Astrocyte (in vitro differentiated cells and primary cell): Measurements from ENCODE around the gene AFF4. TPM values are rescaled to one million over a fixed set of nuclear protein-coding genes. Genes with fewer than 3 reads are reported as not detected.

Experiments used
- DNase-seq: peaks from one replicate; pipeline ENCODE4 v3.0.0-alpha.2; 2010; ENCODE audit warnings: low read depth
- FAIRE-seq: peaks from 2 replicates; lab custom pipeline; 2011; peaks lifted over from hg19 to GRCh38; lab: Jason Lieb, UNC
- H2AFZ ChIP-seq: 2 replicates; pipeline ENCODE4 v1.6.0; 2012; ENCODE audit warnings: low read depth, low read length, inconsistent platforms
- H3K27ac ChIP-seq: 2 replicates; pipeline ENCODE4 v1.5.1; 2011; ENCODE audit warnings: low read depth, low read length, inconsistent platforms
- H3K27me3 ChIP-seq: 2 replicates; pipeline ENCODE4 v1.6.0; 2011; ENCODE audit warnings: low read length, inconsistent platforms; ENCODE audit not compliant: insufficient read depth
- H3K36me3 ChIP-seq: 2 replicates; pipeline ENCODE4 v1.5.1; 2011; ENCODE audit warnings: low read length, inconsistent platforms; ENCODE audit not compliant: insufficient read depth
- H3K4me1 ChIP-seq: 2 replicates; pipeline ENCODE4 v1.5.1; 2011; ENCODE audit warnings: low read length, inconsistent platforms; ENCODE audit not compliant: insufficient read depth
- H3K4me2 ChIP-seq: 2 replicates; pipeline ENCODE4 v1.6.0; 2012; ENCODE audit warnings: low read length, inconsistent platforms
- H3K4me3 ChIP-seq: 2 replicates; pipeline ENCODE4 v1.5.1; 2011; ENCODE audit warnings: low read depth, mild to moderate bottlenecking, low read length, inconsistent platforms; ENCODE audit not compliant: insufficient read depth
- H3K79me2 ChIP-seq: 2 replicates; pipeline ENCODE4 v1.6.0; 2012; ENCODE audit warnings: mild to moderate bottlenecking, low read length, inconsistent platforms; ENCODE audit not compliant: insufficient read depth
- H3K9ac ChIP-seq: 2 replicates; pipeline ENCODE4 v1.6.0; 2012; ENCODE audit warnings: mild to moderate bottlenecking, low read length, inconsistent platforms
- H3K9me3 ChIP-seq: 2 replicates; pipeline ENCODE4 v1.5.1; 2012; ENCODE audit warnings: low read depth, mild to moderate bottlenecking, low read length, inconsistent platforms; ENCODE audit not compliant: insufficient read depth
- H4K20me1 ChIP-seq: 2 replicates; pipeline ENCODE4 v1.6.0; 2012; ENCODE audit warnings: low read length, inconsistent platforms; ENCODE audit not compliant: insufficient read depth
- H3K27ac Mint-ChIP-seq: one replicate; pipeline ENCODE4 v1.8.0; 2021; ENCODE audit warnings: mild to moderate bottlenecking, mixed read lengths; ENCODE audit not compliant: unreplicated experiment
- H3K27me3 Mint-ChIP-seq: one replicate; pipeline ENCODE4 v1.8.0; 2021; ENCODE audit warnings: low read depth, mixed read lengths; ENCODE audit not compliant: unreplicated experiment
- H3K36me3 Mint-ChIP-seq: one replicate; pipeline ENCODE4 v1.8.0; 2021; ENCODE audit warnings: low read depth, mixed read lengths; ENCODE audit not compliant: unreplicated experiment
- H3K4me1 Mint-ChIP-seq: one replicate; pipeline ENCODE4 v1.8.0; 2021; ENCODE audit warnings: low read depth, mixed read lengths; ENCODE audit not compliant: unreplicated experiment
- H3K4me3 Mint-ChIP-seq: one replicate; pipeline ENCODE4 v1.8.0; 2021; ENCODE audit warnings: mild to moderate bottlenecking, moderate library complexity, mixed read lengths; ENCODE audit not compliant: unreplicated experiment
- H3K9me3 Mint-ChIP-seq: one replicate; pipeline ENCODE4 v1.8.0; 2021; ENCODE audit warnings: mild to moderate bottlenecking, mixed read lengths; ENCODE audit not compliant: unreplicated experiment
- EZH2 ChIP-seq: IDR thresholded peaks from 2 replicates; pipeline ENCODE4 v1.6.1; 2012; ENCODE audit warnings: mild to moderate bottlenecking, low read length, inconsistent platforms; ENCODE audit not compliant: insufficient read depth
- total RNA-seq: library from RNA; stranded (reverse); gene quantifications from 2 replicates; pipeline ENCODE4 v1.2.1, GENCODE V29; 2021
- TF ChIP-seq, protein P1 (sequence below): IDR thresholded peaks from 2 replicates; pipeline ENCODE4 v1.5.1; 2011; ENCODE audit warnings: low read depth, mild to moderate bottlenecking, inconsistent platforms, low read length, moderate library complexity; ENCODE audit not compliant: insufficient read depth

The AFF4 gene
- total RNA-seq, 1 donor from 2014 or later: 163 TPM

DNA sequence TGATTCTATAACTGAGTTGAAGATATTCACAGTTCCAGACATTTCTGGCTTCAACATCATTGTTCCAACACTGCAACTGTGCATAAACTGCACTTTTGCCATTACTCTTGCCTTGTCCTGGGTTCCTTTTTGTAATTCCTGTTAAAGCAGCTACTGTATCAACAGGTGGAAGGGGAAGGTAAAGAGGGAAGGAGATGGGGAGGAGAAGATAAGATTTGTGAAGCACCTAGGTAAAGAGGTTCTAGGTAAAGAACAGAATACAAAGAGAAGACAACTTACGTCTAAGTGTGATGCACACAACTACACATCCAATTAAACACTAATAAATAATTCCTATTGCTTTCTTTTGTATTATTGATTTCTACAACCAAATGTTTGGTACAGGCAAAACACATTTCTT lies 53.7 kb downstream of the AFF4 start:
- H3K4me1 ChIP-seq: no peaks in the 10 kb centered on the region
- H4K20me1 ChIP-seq: peaks cover 69% of the 10 kb centered on the region
- no peak overlapping the region for H3K9ac ChIP-seq
- Mint-ChIP-seq H3K9me3 (no peaks in the 10 kb centered on the region), H3K27ac (no peak overlapping the region), H3K27me3 (no peaks in the 10 kb centered on the region), H3K4me3 (no peak overlapping the region), H3K4me1 (no peaks in the 10 kb centered on the region), H3K36me3 (peaks cover 22% of the 10 kb centered on the region)
- TF ChIP-seq, protein P1, sequence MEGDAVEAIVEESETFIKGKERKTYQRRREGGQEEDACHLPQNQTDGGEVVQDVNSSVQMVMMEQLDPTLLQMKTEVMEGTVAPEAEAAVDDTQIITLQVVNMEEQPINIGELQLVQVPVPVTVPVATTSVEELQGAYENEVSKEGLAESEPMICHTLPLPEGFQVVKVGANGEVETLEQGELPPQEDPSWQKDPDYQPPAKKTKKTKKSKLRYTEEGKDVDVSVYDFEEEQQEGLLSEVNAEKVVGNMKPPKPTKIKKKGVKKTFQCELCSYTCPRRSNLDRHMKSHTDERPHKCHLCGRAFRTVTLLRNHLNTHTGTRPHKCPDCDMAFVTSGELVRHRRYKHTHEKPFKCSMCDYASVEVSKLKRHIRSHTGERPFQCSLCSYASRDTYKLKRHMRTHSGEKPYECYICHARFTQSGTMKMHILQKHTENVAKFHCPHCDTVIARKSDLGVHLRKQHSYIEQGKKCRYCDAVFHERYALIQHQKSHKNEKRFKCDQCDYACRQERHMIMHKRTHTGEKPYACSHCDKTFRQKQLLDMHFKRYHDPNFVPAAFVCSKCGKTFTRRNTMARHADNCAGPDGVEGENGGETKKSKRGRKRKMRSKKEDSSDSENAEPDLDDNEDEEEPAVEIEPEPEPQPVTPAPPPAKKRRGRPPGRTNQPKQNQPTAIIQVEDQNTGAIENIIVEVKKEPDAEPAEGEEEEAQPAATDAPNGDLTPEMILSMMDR: no peak
- H2AFZ ChIP-seq: no peak overlapping the region
- H3K27ac ChIP-seq: no peak overlapping the region
- H3K79me2 ChIP-seq: peaks cover 90% of the 10 kb centered on the region
- DNase-seq (no peak), FAIRE-seq (no peak)
- H3K27me3 ChIP-seq: no peaks in the 10 kb centered on the region
- H3K4me3 ChIP-seq: no peak overlapping the region
- no peaks in the 10 kb centered on the region for H3K9me3 ChIP-seq
- H3K36me3 ChIP-seq: peaks cover 23% of the 10 kb centered on the region
- H3K4me2 ChIP-seq: no peak overlapping the region

- peaks cover 25% of the 10 kb centered on the region for H3K36me3 Mint-ChIP-seq
- H3K4me3 ChIP-seq: no peak overlapping the region
- H3K4me3 Mint-ChIP-seq: no peak overlapping the region
- H3K27ac Mint-ChIP-seq: no peak overlapping the region
- peaks cover 74% of the 10 kb centered on the region for H4K20me1 ChIP-seq
- no peaks in the 10 kb centered on the region for H3K27me3 ChIP-seq
- peaks cover 91% of the 10 kb centered on the region for H3K79me2 ChIP-seq
- no peaks in the 10 kb centered on the region for H3K27me3 Mint-ChIP-seq
- no peak for FAIRE-seq
- no peak for DNase-seq
- H3K9me3 Mint-ChIP-seq: no peaks in the 10 kb centered on the region
- peaks cover 17% of the 10 kb centered on the region for H3K36me3 ChIP-seq
- no peak overlapping the region for H3K27ac ChIP-seq
- no peak overlapping the region for H3K9ac ChIP-seq
- no peaks in the 10 kb centered on the region for H3K4me1 ChIP-seq
- H3K4me2 ChIP-seq: no peak overlapping the region
- no peak overlapping the region for H2AFZ ChIP-seq
- no peaks in the 10 kb centered on the region for H3K9me3 ChIP-seq
- TF ChIP-seq, protein P1: no peak
- TF ChIP-seq EZH2: no peak
- H3K4me1 Mint-ChIP-seq: no peaks in the 10 kb centered on the region
Measured at GRCh38 chr5:132907161-132907560, 56.3 kb downstream of the AFF4 start.

DNA sequence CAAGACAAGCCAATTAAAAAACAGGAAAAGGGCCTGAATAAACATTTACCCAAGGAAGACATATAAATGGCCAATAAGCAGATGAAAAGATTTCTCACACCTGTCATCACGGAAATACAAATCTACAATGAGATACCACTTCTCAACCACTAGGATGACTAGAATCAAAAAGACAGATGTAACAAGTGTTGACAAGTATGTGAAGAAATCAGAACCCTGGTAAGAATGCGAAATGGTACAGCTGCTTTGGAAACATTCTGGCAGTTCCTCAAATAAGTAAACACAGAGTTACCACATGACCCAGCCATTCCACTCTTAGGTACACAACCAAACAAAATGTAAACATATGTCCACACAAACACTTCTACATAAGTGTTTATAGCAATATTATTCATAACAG lies 57.5 kb downstream of the AFF4 start:
- no peak overlapping the region for H2AFZ ChIP-seq
- H3K9me3 Mint-ChIP-seq: no peaks in the 10 kb centered on the region
- no peaks in the 10 kb centered on the region for H3K4me1 ChIP-seq
- FAIRE-seq: no peak
- no peak for DNase-seq
- no peaks in the 10 kb centered on the region for H3K9me3 ChIP-seq
- no peak overlapping the region for H3K4me3 Mint-ChIP-seq
- H3K4me1 Mint-ChIP-seq: no peaks in the 10 kb centered on the region
- H4K20me1 ChIP-seq: peaks cover 68% of the 10 kb centered on the region
- H3K4me2 ChIP-seq: no peak overlapping the region
- peaks cover 25% of the 10 kb centered on the region for H3K36me3 Mint-ChIP-seq
- H3K36me3 ChIP-seq: peaks cover 21% of the 10 kb centered on the region
- no peaks in the 10 kb centered on the region for H3K27me3 Mint-ChIP-seq
- H3K4me3 ChIP-seq: no peak overlapping the region
- no peaks in the 10 kb centered on the region for H3K27me3 ChIP-seq
- no peak overlapping the region for H3K27ac ChIP-seq
- no peak overlapping the region for H3K27ac Mint-ChIP-seq
- H3K9ac ChIP-seq: no peak overlapping the region
- peaks cover 84% of the 10 kb centered on the region for H3K79me2 ChIP-seq
- TF ChIP-seq EZH2: no peak
- TF ChIP-seq, protein P1: no peak
